GM12892 (cell line): ENCODE results near the gene EGFL7.

Source experiments
- DNase-seq: peaks from one replicate; pipeline ENCODE4 v3.0.0; 2011; ENCODE audit not compliant: insufficient read length
- FAIRE-seq: peaks from 2 replicates; lab custom pipeline; 2011; peaks lifted over from hg19 to GRCh38; lab: Jason Lieb, UNC
- POLR2A ChIP-seq: IDR thresholded peaks from 2 replicates; pipeline ENCODE4 v1.6.1; 2011; ENCODE audit warnings: low read depth, low read length, control low read depth
- POLR2AphosphoS5 ChIP-seq: IDR thresholded peaks from 2 replicates; pipeline ENCODE4 v1.6.1; 2011; ENCODE audit warnings: low read depth, low read length, control low read depth
- TAF1 ChIP-seq: IDR thresholded peaks from 2 replicates; pipeline ENCODE4 v1.6.1; 2011; ENCODE audit warnings: low read depth, mild to moderate bottlenecking, control low read depth, low read length, borderline replicate concordance

EGFL7 gene

DNA sequence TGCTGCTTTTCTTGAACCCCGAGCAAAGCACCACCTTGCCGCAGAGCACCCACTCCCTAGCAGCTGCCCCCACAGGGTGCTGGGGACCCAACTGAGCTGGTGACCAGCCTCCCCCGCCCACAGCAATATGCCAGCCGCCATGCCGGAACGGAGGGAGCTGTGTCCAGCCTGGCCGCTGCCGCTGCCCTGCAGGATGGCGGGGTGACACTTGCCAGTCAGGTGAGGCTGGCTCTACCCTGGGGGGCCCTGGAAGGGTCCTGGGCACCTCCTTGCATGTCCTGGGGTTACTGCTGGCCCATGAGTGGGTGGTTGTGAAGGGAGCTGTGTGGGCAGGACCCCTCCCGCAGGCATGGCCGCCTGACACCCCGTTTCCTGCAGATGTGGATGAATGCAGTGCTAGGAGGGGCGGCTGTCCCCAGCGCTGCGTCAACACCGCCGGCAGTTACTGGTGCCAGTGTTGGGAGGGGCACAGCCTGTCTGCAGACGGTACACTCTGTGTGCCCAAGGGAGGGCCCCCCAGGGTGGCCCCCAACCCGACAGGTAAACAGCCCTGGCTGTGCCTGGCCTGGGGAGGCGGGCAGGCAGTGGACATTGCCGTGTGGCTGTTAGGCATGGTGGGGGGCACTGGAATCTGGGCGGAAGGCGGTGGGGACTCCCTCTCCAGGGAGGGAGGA is 7.2 kb downstream of the EGFL7 start:
- FAIRE-seq: no peak
- no peak for DNase-seq
- no peak for TF ChIP-seq POLR2AphosphoS5

- no peak for DNase-seq
- FAIRE-seq: no peak
- TF ChIP-seq POLR2AphosphoS5 (no peak), TAF1 (no peak), POLR2A (no peak)
Measured at GRCh38 chr9:136670576-136671253, 8.0 kb downstream of the EGFL7 start.

- no peak for TF ChIP-seq POLR2A
- no peak for TF ChIP-seq POLR2AphosphoS5
- no peak for TF ChIP-seq TAF1
- FAIRE-seq (no peak), DNase-seq (no peak)
Measured at GRCh38 chr9:136671254-136671614, 8.5 kb downstream of the EGFL7 start.

- TF ChIP-seq POLR2A (no peak), TAF1 (no peak), POLR2AphosphoS5 (no peak)
- FAIRE-seq: no peak
- peak; percentile 86 for DNase-seq
Measured at GRCh38 chr9:136671646-136672430, 9.1 kb downstream of the EGFL7 start.

- DNase-seq (no peak), FAIRE-seq (no peak)
- TF ChIP-seq POLR2A (no peak), TAF1 (no peak), POLR2AphosphoS5 (no peak)
Measured at GRCh38 chr9:136672431-136673087, 9.8 kb downstream of the EGFL7 start.

DNA sequence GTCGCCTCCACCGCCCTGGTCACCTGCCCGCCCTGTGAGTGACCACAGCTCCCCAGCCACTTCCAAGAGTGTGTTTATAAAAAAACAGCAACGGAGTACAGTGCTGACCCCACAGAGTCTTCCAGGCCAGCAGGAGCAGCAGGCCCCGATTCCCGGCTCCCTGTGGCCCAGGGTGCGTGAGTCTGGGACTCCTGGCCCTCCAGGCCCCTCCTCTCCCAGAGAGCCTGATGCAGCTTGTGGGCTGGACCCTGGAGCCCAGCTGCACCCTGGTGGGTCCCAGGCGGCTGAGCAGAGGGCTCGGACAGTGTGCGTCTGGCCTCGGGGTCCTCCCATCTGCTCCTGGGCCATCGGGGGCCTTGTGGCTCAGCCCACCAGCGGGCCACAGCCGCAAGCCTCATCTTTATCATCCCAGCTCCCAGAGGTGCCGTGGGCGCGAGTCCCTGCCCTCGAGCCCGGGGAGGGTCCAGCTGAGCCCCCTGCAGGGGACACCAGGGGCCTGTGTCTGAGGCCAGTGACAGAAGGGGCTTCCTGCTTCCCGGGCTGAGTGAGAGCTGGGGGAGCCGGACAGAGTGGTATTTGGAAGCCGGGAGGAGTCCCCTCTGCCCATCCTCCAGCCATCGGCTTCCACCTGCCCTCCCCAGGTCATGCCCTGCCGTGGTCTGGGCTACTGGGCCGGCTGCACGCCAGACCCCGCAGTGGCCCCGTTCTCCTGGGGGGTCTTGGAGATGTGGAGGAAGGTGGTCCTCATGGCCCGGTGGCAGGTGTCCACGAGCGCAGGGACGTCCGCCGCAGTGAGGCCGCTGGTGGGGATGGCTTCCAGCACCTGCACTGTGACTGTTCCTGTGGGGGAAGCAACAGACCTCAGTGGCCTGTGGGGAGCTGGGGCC is 10.6 kb downstream of the EGFL7 start:
- DNase-seq (no peak), FAIRE-seq (no peak)
- no peak for TF ChIP-seq POLR2AphosphoS5

GRCh38 chr9:136673975-136674785 is 11.5 kb downstream of the EGFL7 start:
- no peak for DNase-seq
- TF ChIP-seq POLR2AphosphoS5 (no peak), POLR2A (no peak), TAF1 (no peak)
- FAIRE-seq: no peak

DNA sequence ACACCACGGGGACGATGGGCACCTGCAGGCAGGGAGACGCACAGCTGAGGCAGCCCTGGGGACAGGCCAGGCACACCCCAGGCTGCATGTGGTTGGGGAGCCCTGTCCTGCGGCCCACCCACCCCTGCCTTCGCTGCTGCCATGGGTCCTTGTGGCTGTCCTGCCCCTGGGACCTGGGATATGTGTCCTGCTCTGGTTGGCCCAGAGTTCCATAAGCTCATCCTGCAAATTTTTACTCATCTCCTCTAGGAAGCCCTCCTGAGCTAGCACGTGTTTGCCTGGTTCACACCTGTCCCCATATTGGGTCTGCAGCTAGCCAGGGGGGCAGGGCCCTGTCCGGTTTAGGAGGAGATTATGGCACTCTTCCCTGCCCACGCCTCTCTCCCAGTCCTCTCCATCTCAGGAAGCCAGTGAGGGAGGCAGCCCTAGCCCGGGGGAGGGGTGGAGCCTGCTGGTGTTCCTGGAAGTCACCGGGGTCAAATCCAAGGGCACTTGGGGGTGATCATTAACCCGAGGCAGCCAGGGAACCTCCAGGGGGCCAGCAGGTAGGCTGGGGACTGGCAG is 12.2 kb downstream of the EGFL7 start:
- DNase-seq (no peak), FAIRE-seq (no peak)
- TF ChIP-seq TAF1 (no peak), POLR2A (no peak), POLR2AphosphoS5 (no peak)

GRCh38 chr9:136675477-136676296 is 13.0 kb downstream of the EGFL7 start:
- DNase-seq (no peak), FAIRE-seq (no peak)
- TF ChIP-seq POLR2A (no peak), TAF1 (no peak), POLR2AphosphoS5 (no peak)
